ENCODE measurements around the gene GRM8.

GRM8 gene

DNA sequence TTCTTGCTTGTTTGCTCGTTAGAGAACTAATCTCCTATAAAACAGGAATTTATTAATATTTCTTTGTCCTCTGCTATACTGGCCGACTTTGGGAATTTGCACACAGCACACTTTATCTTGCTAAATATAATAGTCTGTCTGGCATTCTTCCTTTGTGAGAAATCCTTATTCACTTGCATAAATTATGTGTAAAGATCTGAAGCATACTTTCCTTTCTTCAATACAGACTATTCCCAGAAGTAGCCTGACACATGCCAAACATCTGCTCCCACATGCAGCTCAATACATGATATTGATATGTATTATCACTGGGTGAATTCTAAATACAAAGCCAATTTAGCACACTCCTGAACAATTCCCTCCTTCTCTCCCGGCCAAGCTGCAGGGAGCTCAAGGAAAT is 273.9 kb downstream of the GRM8 start:
- Histone ChIP-seq H3K9me3 (no peaks in the 10 kb centered on the region), H3K4me3 (ENCODE audit: low read depth, low read length) (no peak overlapping the region), H3K27me3 (peaks cover 2% of the 10 kb centered on the region; the same call in 1 of the 2 replicates), H3K36me3 (no peaks in the 10 kb centered on the region), H3K4me1 (no peaks in the 10 kb centered on the region)
- DNase-seq: no peak
- TF ChIP-seq, protein P1, sequence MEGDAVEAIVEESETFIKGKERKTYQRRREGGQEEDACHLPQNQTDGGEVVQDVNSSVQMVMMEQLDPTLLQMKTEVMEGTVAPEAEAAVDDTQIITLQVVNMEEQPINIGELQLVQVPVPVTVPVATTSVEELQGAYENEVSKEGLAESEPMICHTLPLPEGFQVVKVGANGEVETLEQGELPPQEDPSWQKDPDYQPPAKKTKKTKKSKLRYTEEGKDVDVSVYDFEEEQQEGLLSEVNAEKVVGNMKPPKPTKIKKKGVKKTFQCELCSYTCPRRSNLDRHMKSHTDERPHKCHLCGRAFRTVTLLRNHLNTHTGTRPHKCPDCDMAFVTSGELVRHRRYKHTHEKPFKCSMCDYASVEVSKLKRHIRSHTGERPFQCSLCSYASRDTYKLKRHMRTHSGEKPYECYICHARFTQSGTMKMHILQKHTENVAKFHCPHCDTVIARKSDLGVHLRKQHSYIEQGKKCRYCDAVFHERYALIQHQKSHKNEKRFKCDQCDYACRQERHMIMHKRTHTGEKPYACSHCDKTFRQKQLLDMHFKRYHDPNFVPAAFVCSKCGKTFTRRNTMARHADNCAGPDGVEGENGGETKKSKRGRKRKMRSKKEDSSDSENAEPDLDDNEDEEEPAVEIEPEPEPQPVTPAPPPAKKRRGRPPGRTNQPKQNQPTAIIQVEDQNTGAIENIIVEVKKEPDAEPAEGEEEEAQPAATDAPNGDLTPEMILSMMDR (IDR thresholded peaks at IDR 0.05; ENCODE audit: low read depth, low read length): no peak

DNA sequence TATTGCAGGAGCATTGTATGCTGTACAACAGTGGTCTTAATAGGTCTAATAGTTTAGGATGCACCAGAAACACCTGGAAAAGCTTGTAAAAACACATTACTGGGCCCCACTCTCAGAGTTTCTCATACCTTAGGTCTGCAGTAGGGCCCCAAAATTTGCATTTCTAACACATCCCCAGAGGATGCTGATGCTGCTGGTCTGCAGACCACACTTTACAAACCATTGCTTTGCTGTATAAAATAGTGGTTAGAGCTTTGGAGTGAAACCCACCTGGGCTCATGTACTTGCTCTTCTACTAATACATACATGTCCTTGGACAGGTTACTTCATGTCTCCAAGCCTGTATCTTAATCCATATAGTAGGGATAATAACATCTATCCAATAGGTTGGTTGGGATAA is 279.7 kb downstream of the GRM8 start:
- Histone ChIP-seq H3K9me3 (no peaks in the 10 kb centered on the region), H3K4me3 (ENCODE audit: low read depth, low read length) (no peak overlapping the region), H3K27me3 (0 out of 2 replicates have a peak, but pooled peaks cover 2% of the 10 kb centered on the region), H3K36me3 (no peaks in the 10 kb centered on the region), H3K4me1 (no peaks in the 10 kb centered on the region)
- no peak for DNase-seq
- TF ChIP-seq, protein P1 (IDR thresholded peaks at IDR 0.05; ENCODE audit: low read depth, low read length): no peak

DNA sequence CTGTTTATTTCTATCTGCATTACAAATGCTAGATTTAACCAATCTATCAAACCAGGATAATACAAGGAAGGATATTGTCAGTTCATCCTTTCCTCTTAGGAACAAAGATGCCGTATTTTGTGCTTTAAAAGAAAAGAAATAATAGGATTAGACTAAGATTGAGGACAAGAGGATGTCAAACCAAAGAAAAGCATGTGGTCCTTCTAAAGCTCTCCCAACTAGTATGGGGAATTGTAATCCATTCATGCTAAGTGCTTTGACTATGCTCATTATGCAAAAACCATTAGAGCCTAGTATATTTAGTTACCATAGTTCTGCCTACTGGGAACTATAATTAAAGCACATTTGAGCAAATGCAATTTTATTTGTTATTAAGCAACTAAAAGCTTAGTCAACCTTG is 280.2 kb downstream of the GRM8 start:
- 0 out of 2 replicates have a peak, but pooled peaks cover 2% of the 10 kb centered on the region for H3K27me3 ChIP-seq
- no peaks in the 10 kb centered on the region for H3K9me3 ChIP-seq
- no peak for DNase-seq
- H3K36me3 ChIP-seq: no peaks in the 10 kb centered on the region
- TF ChIP-seq, protein P1 (IDR thresholded peaks at IDR 0.05; ENCODE audit: low read depth, low read length): no peak
- no peak overlapping the region for H3K4me3 ChIP-seq (ENCODE audit: low read depth, low read length)
- H3K4me1 ChIP-seq: no peaks in the 10 kb centered on the region

DNA sequence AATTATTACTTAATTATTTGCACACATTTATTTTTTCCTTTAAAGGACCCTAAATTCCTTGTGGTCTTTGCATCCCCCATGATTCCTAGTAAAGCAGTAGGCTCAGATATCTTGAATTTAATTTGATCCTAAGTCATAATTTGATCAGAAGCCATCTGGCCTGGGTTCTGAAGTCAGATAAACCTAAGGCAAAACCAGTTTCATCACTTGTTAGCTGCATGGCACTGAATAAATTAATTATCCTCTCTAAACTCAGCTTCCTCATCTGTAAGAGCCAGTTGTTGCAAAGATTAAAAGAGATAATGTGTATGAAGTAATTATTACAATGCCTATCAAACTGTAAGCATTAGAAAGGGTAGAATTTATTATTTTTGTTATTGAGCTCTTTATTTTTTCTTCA is 293.1 kb downstream of the GRM8 start:
- TF ChIP-seq, protein P1 (IDR thresholded peaks at IDR 0.05; ENCODE audit: low read depth, low read length): no peak
- no peaks in the 10 kb centered on the region for H3K27me3 ChIP-seq
- H3K9me3 ChIP-seq: no peaks in the 10 kb centered on the region
- no peaks in the 10 kb centered on the region for H3K36me3 ChIP-seq
- H3K4me1 ChIP-seq: peaks cover 15% of the 10 kb centered on the region
- H3K4me3 ChIP-seq (ENCODE audit: low read depth, low read length): no peak overlapping the region
- peak; percentile 20 for DNase-seq

DNA sequence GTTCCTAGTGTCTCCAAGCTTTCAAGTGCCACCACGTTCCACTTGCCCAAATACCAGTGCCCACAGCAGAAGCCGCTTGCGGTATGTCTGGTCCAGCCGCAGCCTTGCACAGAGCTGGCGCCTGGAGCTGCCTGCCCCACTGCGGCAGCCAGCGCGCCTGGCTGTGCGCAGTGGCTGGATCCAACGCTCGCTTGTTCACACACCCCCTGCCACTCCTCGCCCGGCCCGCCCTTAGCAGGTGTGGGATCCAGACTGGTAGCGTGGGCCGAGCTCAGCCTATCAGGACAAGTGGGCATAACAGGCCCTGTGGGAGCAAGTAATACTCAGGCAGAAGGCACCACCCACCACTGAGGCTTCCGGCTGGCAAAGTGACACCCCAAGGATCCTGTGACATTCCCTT is 294.4 kb downstream of the GRM8 start:
- Histone ChIP-seq H3K9me3 (no peaks in the 10 kb centered on the region), H3K36me3 (no peaks in the 10 kb centered on the region), H3K4me3 (ENCODE audit: low read depth, low read length) (no peak overlapping the region), H3K4me1 (peaks cover 15% of the 10 kb centered on the region), H3K27me3 (no peaks in the 10 kb centered on the region)
- TF ChIP-seq, protein P1 (IDR thresholded peaks at IDR 0.05; ENCODE audit: low read depth, low read length): no peak
- DNase-seq: no peak

DNA sequence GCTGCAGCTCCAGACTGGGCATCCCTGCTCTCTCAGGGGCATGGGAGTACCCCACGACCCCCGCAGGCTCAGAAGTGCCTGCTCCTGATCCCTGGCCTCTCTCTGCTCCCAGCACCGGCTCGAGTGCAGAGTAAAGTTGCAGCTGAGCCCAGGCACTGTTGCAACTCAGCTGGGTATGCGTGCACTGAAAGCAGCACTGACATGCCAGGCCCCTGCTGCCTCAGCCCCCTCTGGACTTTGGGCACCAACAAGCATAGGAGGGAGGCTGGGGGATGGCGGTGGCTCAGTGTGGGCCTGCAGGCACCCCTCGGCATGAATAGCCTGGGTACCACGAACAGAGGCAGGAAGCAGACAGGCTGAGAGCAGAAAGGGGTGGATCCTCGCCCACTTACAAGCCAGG is 295.3 kb downstream of the GRM8 start:
- TF ChIP-seq, protein P1 (IDR thresholded peaks at IDR 0.05; ENCODE audit: low read depth, low read length): no peak

More for the DNA sequence above, 295.3 kb downstream of the GRM8 start:
- H3K4me1 ChIP-seq: peaks cover 15% of the 10 kb centered on the region
- H3K27me3 ChIP-seq: no peaks in the 10 kb centered on the region
- DNase-seq: no peak
- no peaks in the 10 kb centered on the region for H3K36me3 ChIP-seq
- H3K9me3 ChIP-seq: no peaks in the 10 kb centered on the region
- H3K4me3 ChIP-seq (ENCODE audit: low read depth, low read length): no peak overlapping the region

Measured in BE2C (cell line).